Stimulated activated CD4-positive, alpha-beta T cell treated with anti-CD3 and anti-CD28 coated beads, Interleukin-12 subunit alpha, Interleukin-12 subunit beta, amount 100 ng/mL, for 24 hours (primary cell): ENCODE measurements around the gene SLC22A23.
"Not testable (repeated sequence)": the region's sequence is repeated elsewhere in the genome, so short reads cannot be mapped to it uniquely, and the experiment has no call there.

ENCODE experiments used
- DNase-seq, 2 experiments: peaks; one replicate each; pipeline ENCODE4 v3.0.0-alpha.2; 2020; ENCODE audit warnings: low read depth in 2 of 2

SLC22A23 gene

DNA sequence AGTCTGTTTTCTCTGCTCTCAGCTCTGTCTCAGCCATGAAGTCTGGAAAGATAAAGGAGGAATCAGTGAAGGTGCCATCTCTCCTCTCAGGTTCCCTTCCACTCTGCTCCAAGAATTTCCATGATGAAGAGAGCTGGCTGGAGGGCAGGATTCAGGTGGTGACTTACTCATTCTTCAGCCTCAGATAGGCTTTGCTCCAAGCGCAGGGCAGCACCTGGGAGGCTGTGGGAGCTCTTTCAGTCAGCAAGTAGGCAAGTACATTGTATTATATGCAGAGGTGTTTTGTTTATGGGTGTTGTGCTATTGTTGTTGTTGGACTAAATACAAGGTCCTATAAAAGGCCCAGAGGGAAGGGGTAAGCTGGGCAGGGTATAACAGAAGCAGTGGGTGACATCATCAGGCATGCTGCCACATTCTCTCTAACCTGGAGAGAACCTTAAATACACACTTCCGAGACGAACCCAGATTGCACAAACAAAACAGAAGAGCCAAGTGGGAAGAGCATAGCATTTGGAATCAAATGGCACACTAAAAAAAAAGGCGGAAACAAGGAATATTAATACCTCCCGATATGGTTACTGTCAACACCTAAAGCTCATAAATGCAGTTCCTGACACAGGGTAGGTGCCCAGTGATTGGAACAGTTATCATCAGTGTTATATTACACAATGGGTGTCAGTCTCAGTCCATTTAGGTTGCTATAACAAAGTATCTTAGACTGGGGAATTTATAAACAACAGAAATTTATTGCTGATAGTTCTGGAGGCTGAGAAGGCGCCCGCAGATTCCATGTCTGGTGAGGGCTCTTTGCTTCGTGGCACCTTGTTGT, 212.6 kb downstream of the SLC22A23 start:
- no peak for DNase-seq

DNA sequence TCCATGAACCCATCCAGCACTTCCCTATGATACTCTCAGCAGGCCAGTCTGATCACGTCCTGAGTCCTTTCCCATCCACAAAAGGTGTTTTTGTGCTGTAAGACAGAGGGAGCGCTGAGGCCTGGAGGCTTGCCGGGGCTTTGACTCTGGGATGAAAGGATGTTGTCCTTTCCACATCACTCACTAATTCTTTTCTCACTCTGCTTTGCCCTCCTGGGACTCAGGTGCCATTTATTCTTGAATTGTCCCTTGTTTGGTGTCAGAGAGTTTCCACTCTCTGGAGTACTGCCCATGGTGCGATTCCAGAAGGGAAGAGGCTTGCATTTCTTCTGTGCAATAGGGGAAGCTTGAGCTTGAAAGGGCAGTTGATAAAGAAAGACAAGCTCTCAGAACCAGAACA, 214.1 kb downstream of the SLC22A23 start:
- DNase-seq: no peak

DNA sequence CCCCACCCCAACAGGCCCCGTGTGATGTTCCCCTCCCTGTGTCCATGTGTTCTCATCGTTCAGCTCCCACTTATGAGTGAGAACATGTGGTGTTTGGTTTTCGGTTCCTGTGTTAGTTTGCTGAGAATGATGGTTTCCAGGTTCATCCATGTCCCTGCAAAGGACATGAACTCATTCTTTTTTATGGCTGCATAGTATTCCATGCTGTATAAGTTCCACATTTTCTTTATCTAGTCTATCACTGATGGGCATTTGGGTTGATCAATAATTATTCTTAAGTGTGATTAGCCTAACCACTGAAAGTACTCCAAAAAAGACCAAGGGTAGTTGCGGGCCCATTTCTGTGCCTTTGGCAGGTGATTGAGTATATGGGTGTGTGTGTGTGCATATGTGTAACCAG, 215.1 kb downstream of the SLC22A23 start:
- not testable (repeated sequence) for DNase-seq

DNA sequence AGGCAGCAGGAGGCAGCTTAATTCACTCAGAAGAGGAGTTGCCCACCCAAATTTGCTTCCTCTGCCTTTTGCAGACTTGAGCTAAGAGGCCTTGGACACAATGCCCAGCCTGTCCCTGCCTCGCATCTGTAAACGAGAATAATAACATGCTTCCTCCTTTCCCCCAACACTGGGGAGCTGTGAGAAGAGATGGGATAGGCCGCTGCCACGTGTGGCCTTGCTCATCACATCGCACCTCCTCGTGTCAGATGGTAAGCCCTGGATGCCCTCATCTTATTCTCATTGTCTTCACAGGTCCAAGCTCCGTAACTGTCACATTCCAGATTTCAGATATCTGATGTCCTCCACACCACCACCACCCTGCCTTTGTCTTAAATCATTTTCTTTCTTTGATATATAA, 216.3 kb downstream of the SLC22A23 start:
- no peak for DNase-seq

DNA sequence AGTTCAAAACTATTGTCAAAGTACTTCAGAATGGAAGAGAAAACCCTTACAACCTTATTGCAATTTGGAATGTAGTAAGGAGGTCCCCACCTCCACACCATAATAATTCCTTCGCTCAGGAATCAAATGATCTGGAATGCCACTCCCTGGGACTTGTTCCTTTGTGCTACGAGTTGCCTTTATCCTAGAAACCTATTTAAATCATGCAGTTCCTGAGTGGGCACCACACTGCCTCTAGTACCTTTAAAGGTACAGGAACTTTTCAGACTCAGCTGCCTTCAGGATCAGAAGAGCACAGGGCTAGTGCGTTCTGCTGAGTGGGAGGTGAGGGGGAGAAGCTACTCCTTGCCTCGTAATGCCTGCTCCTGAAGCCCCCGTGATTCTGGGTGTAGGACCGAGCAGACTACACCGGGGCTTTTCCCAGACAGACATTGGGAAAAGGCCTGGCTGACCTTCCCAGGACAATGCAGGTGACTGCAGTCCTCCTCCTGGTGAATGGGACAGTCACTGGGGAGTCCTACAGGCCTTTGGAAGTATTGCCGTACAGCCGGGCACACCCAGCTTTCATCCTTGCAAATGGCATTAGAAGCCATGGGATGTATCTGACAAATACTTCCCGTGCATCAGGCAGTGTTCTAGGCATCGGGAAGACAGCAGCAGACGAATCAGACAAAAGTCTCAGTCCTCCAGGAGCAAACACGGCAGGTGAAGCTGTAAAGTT, 217.6 kb downstream of the SLC22A23 start:
- no peak for DNase-seq

DNA sequence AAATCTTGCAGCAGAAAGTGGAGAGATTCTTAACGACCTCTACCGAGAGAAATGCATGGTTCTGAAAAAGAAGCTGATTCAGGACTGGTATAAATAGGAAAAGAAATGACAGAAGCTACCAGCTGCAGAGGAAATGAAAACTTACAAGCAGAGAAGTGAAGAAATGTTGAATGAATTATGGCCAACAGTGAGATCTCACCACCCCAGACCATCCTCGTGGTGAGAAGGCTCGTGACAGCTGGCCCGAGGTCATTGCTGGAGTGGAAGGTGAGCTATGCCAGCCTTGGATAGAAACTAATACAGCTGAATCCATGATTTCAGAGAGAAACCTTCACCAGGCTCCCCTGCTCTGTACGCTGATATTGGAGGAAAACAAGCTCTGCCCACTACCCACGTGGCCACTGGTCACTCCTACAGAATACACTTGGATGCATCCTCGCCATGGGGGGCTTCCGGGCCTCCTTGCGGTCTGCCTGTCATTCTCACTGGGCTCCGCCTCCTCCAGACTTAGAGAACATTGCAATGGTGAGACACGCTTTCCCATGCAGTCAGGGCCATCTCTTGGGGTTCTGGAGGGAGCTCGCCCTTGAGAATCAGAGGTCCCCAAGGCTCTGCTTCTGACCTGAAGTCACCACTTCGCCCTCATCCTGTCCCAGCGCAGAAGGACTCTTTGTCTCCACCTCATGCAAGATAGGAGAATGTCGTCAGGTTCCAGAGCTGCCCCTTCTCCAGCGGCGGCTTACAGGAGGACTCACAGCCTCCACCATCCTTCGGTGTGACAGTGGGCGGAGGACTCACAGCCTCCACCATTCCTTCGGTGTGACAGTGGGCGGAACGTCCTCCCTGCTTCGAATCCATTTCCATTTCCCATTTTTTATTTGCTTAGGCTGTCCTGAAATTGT, 218.8 kb downstream of the SLC22A23 start:
- no peak for DNase-seq

DNA sequence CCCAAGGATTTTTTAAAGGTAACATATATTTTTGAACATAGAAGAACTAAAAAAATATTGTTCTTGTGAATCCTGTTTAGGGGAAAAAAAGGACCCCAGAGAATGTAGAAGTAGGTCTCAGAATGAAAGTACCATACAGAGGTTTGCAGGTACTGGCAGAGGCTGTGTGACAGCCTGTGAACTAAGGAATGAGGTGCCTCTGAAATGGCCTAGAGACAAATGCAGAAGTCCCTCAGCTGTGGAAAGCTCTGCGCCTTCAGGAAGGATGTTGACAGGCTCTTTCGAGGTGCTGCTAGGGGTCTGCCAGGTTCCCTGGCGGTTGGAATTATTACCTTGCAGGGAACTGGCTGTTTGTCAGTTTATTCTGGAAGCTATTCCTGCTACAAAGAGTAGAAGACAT, 220.8 kb downstream of the SLC22A23 start:
- no peak for DNase-seq

DNA sequence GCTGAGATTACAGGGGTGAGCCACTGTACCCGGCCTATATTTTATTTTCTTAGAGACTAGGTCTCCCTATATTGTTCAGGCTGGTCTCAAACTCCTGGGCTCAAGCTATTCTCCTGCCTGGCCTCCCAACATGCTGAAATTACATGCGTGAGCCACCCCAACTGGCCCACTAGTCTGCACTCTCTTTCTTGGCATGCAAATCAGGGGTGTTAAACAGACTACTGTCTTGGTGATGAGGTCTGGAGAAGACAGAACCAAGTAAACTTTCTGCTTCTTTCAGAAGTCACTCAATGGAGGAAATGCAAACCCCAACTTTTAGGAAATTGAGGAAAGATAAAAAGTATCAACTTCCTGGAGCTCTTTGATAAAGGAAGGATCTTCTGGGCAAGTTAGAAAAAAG, 221.4 kb downstream of the SLC22A23 start:
- no peak for DNase-seq

DNA sequence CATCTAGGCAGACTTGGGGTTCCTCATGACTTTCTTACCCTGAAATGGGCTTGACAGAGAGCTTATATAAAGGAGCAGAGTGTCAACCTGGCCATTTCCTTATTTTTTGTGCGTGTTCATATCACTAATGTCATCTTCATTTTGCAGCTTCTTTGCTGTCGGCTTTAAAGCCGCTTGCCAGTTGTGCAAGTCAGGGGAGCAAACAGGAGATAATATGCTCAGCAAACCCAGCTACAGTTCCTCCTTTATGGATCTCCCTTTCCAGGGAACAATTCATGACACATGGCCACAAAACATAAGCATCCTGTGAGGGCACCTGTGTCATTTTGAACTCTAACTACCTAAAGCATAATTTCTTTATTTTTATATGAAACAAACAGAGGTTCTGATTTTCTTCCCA, 222.9 kb downstream of the SLC22A23 start:
- no peak for DNase-seq

DNA sequence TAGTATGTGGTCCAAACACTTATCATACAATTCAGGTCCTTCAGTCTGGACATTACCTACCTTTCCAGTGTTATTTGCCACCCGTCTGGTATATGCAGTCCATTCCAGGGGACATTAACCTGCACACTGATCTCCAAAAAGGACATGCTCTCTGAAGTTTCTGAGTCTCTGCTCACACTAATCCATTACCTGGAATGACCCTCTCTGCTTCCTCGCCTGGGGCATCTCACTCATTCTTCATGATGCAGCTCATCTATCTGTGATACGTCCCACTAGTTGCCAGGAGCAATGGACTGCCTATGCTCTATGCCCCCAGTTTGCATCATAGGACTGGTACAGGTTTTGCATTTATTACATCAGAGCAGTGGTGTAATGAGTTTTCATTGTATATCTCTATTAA, 223.5 kb downstream of the SLC22A23 start:
- no peak for DNase-seq

DNA sequence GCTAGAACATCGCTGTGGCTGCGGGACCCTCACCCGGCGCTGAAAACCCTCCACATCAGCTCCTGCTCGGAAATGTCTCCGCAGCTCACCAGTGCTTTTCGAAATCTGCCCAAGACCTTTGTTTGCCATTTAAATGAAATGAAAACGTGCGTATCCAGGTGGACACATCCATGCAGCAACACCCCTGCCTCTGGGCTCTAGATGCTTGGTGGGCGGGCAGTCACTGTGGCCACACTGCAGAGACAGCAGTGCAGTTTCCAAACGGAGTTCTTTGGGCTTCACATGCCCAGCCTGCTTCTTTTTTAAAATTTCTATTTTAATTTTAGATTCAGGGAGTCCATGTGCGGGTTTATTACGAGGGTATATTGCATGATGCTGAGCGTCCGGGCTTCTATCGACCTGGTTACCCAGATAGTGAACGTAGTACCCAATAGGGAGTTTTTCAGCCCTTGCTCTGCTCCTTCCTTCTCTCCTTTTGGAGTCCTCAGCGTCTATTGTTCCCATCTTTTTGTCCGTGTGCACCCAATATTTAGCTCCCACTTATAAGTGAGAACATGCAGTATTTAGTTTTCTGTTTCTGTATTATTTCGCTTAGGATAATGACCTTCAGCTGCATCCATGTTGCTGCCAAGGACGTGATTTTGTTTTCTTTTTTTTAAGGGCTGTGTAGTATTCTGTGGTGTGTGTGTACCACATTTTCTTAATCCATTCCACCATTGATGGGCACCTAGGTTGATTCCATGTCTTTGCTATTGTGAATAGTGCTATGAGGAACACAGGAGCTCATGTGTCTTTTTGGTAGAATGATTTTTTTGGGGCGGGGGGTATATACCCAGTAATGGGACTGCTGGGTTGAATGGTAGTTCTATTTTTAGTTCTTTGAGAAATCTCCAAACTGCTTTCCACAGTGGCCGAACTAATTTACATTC, 224.6 kb downstream of the SLC22A23 start:
- no peak for DNase-seq

DNA sequence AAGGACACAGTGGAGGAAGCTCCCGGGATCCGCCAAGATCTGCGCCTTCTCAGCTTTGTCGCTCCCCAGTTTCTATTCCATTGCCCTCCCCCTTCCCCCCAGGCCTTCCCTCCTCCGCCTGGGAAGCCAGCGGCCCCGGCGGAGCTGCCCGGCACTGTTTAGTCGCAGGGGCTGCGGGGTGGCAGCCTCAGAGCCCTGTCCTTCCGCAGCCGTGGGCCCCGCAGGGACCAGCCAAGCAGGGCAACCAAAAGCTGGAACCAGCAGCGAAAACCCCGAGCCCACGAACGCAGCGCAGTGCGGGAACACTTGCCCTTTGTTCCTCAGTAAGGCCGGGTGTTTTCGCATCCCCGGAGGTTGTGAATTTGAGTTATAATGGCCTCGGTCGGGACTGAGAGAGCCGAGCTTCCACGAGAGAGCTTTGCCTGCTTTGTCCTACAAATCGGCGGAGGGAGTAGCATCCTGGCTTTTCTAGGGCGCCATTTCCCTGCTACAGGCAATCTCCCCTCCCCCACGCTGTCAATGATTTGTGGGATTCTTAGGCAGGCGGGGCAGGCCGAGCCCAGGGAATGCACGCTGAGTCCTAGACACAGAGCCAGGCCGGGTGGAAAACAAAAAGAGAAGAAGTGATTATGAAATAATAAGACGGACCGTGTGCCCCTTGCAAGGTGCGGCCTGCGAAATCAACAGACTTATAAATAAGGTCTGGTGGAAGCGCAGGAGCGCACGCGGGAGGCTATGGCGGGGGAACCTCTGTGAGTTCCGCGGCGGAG, 225.4 kb downstream of the SLC22A23 start:
- no peak for DNase-seq

DNA sequence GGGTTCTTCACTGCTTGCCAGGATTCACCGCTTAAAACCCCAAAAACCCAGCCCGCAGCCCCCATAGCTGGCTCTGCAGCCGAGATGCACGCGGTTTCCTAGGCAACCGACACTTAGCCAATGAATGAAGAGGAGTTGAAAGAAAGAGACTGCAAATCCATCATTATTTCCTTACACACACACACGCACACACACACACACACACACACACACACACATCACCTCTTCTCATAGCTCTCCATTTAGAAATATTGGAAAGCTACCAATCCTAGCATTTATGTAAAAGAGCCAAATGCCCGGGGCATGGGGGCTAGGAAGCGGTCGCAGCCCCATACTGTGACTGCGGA, 226.0 kb downstream of the SLC22A23 start:
- DNase-seq: no peak

DNA sequence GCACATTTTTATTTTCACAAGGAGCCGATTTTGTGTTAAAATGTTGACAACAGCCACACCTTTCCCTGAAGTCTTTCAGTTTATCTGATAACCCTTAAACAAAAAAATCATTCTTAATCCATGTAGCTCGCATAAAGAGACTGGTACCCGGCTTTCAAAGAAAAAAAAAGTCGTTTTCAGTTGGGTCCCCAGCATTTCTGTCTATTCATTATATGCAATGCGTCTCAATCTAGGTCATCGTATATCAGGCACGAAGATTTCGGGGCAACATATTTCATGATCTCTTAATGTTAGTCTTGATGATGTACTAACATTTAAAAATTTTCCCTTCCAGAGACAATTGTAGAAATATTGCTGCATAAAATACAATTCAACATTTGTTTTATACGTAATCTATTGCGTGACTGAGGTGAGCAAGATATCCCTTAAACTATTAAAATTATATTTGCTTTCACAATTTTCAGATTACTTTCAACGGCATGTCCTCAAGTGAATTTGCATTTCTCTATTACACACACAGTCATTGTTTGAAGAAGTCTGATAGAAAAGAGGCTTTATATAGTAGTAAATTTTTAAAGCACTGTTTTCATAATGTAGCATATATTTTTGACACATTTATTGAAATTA, 226.5 kb downstream of the SLC22A23 start:
- DNase-seq: no peak

DNA sequence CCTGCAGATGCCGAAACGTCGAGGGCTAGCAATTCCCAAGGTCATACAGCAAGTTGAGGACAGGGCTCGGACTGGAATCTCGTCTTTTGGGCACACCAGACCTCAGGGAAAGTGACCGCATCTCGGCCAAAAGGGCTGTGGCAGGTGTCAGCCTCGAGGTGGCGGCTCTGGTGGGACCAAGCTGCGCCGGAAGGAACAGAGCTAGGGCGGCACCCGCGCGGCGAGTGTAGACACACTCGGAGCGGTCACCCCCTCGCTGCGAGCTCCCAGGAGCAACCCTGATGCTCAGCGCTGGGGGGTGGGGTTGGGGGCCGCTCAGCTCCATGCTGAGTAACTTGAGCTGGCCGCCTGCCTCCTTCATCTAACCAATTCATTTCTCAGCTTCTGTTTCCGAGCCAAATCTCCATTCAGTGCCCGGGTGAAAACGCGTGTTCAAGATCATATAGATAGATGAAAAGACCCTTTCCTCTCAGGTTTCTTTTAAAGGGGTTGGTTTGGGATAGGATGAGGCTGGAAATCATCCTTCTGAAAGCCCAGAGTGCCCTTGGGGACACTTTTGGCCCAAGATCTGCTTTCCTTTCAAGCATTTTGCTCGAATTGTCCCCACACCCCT, 227.2 kb downstream of the SLC22A23 start:
- DNase-seq: no peak

DNA sequence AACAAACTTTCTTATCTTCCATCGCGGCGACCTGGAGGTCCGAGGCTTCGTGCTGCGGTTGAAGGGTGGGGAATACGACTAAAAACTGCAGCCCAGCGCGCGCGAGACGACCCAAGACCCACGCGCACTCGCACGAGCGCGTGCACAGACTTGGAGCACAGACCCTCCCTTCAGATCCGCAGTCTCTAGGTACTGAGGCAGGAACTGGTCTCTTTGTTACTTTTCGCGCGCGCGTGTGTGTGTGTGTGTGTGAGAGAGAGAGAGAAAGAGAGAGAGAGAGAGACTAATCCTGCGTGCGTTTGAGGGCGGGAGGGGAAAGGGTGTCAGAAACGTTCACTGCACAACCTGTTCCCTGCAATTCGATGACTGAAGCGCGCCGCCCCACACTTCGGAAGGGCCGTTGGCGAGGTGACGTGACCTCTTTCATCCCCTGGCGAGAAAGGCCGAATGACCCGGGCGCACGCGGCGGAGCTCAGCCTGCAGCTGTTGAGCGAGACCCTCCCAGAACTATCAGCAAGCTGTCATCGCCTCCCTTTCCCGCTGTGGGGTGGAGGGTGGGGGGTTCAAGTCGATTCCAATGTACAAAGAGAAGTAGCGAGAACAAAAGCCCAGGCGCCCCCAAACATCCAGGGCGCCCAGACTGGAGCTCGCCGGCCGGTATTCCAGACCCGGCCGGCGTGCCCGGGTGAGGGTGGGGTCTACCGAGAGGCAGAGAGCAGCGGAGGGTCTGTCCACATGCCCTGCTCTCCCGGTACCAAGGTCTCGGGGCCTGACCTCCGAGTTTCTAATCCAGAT, 227.9 kb downstream of the SLC22A23 start:
- DNase-seq: no peak

DNA sequence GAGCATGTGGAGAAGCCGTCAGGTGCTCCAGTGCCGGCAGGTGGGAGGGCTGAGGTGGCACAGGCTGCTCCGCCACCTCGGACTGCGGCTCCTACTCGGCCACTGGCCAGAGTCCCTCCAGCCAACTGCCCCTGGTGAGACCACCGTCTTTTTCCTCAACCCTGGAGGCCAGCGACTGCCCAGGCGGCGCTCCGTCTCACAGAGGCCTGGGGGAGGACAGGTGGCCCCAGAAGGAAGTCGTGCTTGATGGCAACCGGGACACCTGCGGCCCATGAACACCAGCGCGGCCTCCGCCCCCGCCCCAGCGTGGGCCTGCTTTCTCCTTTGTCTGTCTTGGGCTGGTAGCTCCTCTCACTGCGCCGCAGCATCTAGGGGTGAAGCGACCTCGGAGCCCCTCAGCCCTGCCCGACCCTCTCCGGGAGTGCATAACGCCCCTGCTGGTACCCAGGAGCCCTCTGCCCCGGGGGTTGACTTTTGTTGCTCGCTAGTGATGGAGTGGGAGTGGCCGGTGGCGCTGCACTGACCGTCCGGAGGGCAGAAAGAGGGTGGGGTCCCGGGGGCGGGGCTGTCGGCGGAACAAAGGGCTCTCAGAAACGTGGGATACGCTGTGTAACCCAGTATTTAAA, 228.7 kb downstream of the SLC22A23 start:
- DNase-seq: no peak

DNA sequence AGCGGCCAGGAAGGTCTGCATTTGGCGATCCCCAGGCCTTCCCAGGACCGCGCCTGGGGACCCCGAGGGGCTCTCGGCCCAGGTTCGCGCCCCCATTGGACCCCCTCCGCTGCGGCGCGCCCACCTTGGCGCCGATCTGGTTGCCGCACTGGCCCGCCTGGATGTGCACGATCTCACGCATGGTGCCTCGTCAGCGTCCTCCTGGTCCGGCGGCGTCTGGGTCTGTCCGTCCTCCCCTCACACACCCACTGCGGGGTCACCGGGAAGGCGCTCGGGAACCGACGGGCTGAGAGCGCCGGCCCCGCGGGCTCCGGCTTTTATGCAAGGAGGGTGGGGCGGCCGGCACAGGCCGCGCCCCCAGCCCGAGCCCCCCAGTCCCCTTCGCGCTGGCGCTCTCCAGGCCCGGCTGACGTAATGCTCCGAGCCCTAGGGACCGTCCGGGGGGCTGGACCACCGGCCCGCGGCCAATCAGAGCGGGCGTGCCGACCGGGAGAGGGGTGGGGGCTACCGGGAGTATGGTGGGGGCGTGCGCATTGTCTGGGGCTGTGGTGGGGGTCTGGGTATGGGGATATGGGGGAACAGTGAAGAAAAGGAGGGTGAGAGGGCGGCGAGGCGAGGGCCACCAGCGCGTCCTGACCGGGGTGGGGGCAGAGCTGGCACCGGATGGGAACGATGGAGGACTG, 229.3 kb downstream of the SLC22A23 start, which contains the start of gene TUBB2B:
TSS of gene TUBB2B (minus strand) at position 291 of the 683 bp plus-strand sequence. CDS start at position 181, 110 bp downstream.
- DNase-seq: no peak
